SKM-1 (cell line): ENCODE measurements around the gene MRPL2.
"Not testable (repeated sequence)": the region's sequence is repeated elsewhere in the genome, so short reads cannot be mapped to it uniquely, and the experiment has no call there.

Source experiments
- DNase-seq: peaks from one replicate; lab custom pipeline; 2025; ENCODE audit not compliant: unreplicated experiment; lab: John Stamatoyannopoulos, UW

Gene MRPL2

GRCh38 chr6:43053545-43054205, 5.6 kb downstream of the MRPL2 start, which contains the start of gene CUL7:
Gene CUL7 (minus strand): TSS chr6:43053851. CDS start chr6:43052788, 1,063 bp downstream.
- peak; percentile 87 for DNase-seq

- no peak for DNase-seq
Observed at GRCh38 chr6:43052842-43053544, 6.2 kb downstream of the MRPL2 start.

GRCh38 chr6:43052225-43052841, 6.9 kb downstream of the MRPL2 start:
- DNase-seq = no peak

GRCh38 chr6:43050981-43051380, 8.3 kb downstream of the MRPL2 start:
- DNase-seq = no peak

GRCh38 chr6:43047998-43048397, 11.2 kb downstream of the MRPL2 start:
- DNase-seq = no peak

GRCh38 chr6:43045371-43045930, 13.8 kb downstream of the MRPL2 start:
- DNase-seq = no peak

- DNase-seq = no peak
Observed at GRCh38 chr6:43043310-43043709, 15.9 kb downstream of the MRPL2 start.

- DNase-seq = not testable (repeated sequence)
Observed at GRCh38 chr6:43041475-43041874, 17.8 kb downstream of the MRPL2 start.

- no peak for DNase-seq
Observed at GRCh38 chr6:43040542-43041257, 18.5 kb downstream of the MRPL2 start.

- no peak for DNase-seq
Observed at GRCh38 chr6:43038727-43039126, 20.5 kb downstream of the MRPL2 start.

GRCh38 chr6:43037706-43038105, 21.5 kb downstream of the MRPL2 start:
- no peak for DNase-seq

- DNase-seq = no peak
Observed at GRCh38 chr6:43037197-43037596, 22.0 kb downstream of the MRPL2 start.

- no peak for DNase-seq
Observed at GRCh38 chr6:43036712-43037111, 22.5 kb downstream of the MRPL2 start.

- DNase-seq = no peak
Observed at GRCh38 chr6:43035495-43036194, 23.6 kb downstream of the MRPL2 start.

- no peak for DNase-seq
Observed at GRCh38 chr6:43034190-43034525, 25.1 kb downstream of the MRPL2 start.

GRCh38 chr6:43033496-43034189, 25.6 kb downstream of the MRPL2 start:
- no peak for DNase-seq

- DNase-seq = no peak
Observed at GRCh38 chr6:43032326-43032725, 26.9 kb downstream of the MRPL2 start.

GRCh38 chr6:43029120-43029519, 30.1 kb downstream of the MRPL2 start:
- no peak for DNase-seq

- DNase-seq = no peak
Observed at GRCh38 chr6:43026365-43026764, 32.9 kb downstream of the MRPL2 start.

- DNase-seq = no peak
Observed at GRCh38 chr6:43024436-43024835, 34.8 kb downstream of the MRPL2 start.
